Measurements from ENCODE around the gene SLC48A1.

The SLC48A1 gene

GRCh38 chr12:47824635-47825034 lies 51.6 kb downstream of the SLC48A1 start:
- no peak for DNase-seq (ENCODE audit: low read depth, low spot score)

- DNase-seq (ENCODE audit: low read depth, low spot score) = no peak
These were observed 52.2 kb downstream of the SLC48A1 start for GRCh38 chr12:47825173-47825639.

GRCh38 chr12:47828008-47828975 lies 55.3 kb downstream of the SLC48A1 start:
- DNase-seq (ENCODE audit: low read depth, low spot score) = no peak

GRCh38 chr12:47828976-47829482 lies 56.0 kb downstream of the SLC48A1 start:
- no peak for DNase-seq (ENCODE audit: low read depth, low spot score)

GRCh38 chr12:47829584-47829983 lies 56.5 kb downstream of the SLC48A1 start:
- DNase-seq (ENCODE audit: low read depth, low spot score) = no peak
